GM18508 (cell line): ENCODE results near the gene TBC1D14.

ENCODE experiments used
- ATAC-seq: cut with Tn5 transposase; IDR thresholded peaks from one replicate; pipeline ENCODE4 v1.9.1; 2021; ENCODE audit warnings: moderate number of reproducible peaks; ENCODE audit not compliant: insufficient read depth, unreplicated experiment

The TBC1D14 gene

GRCh38 chr4:6943885-6944225 is 34.2 kb downstream of the TBC1D14 start:
- ATAC-seq: no peak

GRCh38 chr4:6944301-6945051 is 34.9 kb downstream of the TBC1D14 start:
- ATAC-seq: no peak

- no peak for ATAC-seq
Measured at GRCh38 chr4:6945052-6945409, 35.4 kb downstream of the TBC1D14 start.

DNA sequence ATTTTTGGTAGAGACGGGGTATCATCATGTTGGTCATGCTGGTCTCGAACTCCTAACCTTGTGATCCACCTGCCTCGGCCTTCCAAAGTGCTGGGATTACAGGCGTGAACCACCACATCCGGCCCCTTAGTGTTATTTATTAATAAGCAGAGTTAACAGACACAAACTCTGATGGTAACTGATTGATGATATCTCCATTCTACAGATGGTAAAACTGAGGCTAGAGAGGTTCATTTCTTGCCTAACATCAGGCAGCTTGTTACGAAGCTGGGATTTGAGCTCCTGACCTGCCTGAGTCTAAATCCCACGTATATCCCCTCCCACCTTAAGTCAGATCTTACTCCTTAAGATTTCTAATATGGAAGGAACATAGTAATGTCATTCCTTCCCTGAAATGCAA is 36.9 kb downstream of the TBC1D14 start:
- no peak for ATAC-seq

DNA sequence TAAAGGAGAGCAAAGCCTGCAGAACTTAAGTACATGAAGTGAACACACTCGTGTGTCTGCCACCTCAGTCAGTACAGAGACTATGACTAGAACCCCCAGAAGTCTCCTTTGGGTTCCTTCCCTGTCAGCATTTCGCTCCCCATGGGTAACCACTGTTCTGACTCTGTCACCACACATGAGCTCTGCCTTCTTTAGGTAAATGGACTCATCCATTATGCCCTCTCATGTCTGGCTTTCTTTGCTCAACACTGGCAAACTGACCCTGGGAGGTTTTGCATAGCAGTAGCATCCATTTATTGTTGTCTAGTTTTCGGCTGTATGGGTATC is 38.5 kb downstream of the TBC1D14 start:
- no peak for ATAC-seq

GRCh38 chr4:6951880-6952381 is 42.3 kb downstream of the TBC1D14 start:
- no peak for ATAC-seq

DNA sequence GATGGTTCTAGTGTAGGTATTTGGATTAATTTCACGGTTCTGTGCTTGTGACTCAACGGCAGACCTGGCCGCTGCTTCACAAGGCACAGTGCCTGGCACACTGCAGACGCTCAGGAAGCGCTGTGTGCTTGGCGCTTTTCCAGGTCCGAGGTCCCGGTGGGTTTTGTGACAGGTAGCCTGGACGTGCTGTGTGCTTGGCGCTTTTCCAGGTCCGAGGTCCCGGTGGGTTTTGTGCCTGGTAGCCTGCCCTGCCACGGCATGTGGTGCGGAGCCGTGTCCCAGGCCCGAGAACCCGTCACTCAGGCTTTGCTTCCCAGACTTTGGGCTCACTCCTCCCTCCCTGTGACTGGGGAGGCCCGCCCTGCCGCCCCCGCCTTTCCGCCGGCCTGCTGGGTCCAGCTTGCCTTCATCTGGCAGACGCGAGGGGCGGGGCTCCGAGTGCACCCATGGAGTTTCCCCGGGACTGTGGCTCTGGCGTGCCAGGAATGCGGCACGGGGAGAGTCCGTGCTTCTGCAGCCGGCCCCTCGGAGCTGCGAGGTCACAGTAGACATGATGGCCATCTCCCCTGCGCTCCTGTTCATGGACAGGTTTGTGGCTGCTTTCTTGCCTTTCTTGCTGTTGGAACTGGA is 44.2 kb downstream of the TBC1D14 start:
- no peak for ATAC-seq

GRCh38 chr4:6955261-6955911 is 45.8 kb downstream of the TBC1D14 start:
- no peak for ATAC-seq

DNA sequence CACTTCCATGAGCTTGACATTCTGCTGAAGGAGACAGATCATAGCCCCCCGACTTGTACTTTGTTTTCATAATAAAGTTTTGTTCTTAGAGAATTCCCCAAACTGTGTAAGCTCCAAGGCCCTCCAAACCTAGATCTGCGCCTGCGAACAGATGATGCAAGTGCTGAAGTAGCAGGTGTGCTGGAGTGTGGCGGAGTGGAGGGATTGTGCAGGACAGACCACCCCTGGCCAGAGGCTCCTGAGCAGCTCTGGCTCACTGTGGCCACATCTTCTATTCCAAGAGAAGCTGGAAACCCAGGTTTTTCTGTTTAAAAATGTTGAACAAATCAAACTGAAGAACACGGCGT is 46.4 kb downstream of the TBC1D14 start:
- no peak for ATAC-seq

- no peak for ATAC-seq
Measured at GRCh38 chr4:6956434-6957147, 47.0 kb downstream of the TBC1D14 start.

DNA sequence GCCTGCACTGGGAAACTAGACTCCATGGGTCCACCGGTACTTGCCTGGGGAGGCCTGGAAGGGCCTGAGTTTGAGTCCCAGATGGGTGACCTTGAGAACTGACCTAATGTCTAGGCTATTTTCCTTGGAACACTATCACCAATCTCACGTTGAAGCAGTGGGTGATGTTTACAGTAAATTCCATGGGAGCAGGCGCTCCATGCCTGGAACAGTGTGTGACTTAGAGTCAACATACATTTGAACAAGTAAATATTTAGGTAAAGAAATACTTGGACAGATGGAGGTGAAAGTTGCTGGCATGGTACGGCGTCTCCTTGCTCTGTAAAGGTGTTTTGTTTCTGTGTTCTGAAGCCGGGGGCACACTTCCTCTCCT is 47.5 kb downstream of the TBC1D14 start:
- no peak for ATAC-seq

- ATAC-seq: no peak
Measured at GRCh38 chr4:6957994-6958393, 48.4 kb downstream of the TBC1D14 start.

GRCh38 chr4:6959261-6959660 is 49.6 kb downstream of the TBC1D14 start:
- no peak for ATAC-seq

- ATAC-seq: no peak
Measured at GRCh38 chr4:6960154-6960553, 50.5 kb downstream of the TBC1D14 start.

- ATAC-seq: no peak
Measured at GRCh38 chr4:6960628-6961412, 51.2 kb downstream of the TBC1D14 start.

DNA sequence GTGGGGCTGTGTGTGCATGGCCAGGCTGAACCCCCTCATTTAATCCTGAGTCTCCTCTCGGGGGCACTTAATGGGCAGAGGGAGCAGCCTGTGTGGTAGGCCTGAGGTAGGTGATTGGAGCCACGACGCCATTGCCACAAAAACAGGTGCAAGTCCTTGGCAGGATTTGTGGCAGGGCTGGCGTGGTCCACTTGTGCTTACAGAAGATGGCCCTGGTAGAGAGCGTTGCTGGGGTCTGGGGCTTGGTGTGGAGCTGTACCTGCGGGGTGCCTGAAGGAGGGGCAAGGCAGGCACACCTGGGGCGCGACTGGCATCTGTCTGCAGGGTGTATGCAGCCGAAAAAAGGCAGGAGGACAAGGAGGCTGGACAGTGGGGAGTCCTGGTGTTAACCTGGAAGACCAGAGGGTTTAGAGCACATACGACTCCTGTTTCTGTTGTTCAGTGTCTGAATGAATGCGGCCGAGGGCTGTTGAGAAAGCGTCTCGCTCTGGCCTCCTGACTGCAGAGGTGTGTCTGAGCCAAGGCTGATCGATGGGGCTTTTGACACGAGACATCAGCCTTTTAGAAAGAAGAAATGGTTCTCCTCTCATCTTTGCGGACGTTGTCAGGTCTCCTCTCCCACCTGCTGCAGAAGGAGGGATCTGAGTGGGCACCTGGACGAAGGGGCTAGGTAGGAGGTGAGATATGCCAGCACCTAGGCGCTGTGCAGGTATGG is 52.0 kb downstream of the TBC1D14 start:
- no peak for ATAC-seq

- no peak for ATAC-seq
Measured at GRCh38 chr4:6962211-6963041, 52.8 kb downstream of the TBC1D14 start.

DNA sequence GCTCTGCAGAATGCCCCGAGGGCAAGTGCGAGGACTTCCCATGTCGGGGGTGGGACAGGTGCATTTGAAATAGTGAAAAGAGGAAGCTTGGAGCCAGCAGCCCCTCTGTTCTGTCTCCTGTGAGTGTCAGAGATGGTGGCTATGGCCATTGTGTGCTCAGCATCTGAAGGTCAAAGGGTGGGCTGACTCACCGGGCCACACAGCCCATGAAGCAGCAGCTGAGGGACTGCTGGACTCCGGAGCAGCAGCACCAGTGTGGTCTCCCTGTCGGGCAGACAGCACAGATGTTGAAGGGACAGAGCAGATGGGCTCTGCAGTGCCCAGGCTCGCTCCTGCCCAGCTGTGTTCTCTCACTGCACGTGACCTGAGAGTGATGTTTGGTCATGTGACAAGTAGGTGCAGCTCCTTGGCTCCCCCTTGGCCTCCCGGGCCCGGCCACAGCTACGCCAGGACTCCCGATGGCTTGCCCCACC is 53.5 kb downstream of the TBC1D14 start:
- no peak for ATAC-seq

GRCh38 chr4:6964858-6965257 is 55.2 kb downstream of the TBC1D14 start:
- ATAC-seq: no peak
